ENCODE results near the gene MAST4.

DNA sequence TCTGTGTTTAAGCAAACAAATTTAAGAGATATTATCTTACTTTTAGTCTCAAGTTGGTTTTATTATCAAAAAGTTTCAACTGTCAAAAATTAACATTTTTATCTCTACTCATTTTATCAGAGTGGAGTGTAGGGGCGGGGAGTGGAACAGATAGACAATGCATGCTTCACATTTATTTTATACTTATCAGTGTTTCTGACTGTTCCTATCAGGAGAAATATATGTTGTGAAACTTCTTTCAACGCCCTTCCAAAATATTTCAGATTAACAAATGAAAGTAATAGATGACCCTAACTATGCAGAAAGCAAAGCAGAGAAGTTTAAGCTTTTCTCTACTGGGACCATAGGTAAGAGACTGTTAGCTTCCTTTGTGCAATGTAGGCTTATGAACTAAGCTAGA lies 44.9 kb upstream of the MAST4 start:
- TF ChIP-seq, protein P1, sequence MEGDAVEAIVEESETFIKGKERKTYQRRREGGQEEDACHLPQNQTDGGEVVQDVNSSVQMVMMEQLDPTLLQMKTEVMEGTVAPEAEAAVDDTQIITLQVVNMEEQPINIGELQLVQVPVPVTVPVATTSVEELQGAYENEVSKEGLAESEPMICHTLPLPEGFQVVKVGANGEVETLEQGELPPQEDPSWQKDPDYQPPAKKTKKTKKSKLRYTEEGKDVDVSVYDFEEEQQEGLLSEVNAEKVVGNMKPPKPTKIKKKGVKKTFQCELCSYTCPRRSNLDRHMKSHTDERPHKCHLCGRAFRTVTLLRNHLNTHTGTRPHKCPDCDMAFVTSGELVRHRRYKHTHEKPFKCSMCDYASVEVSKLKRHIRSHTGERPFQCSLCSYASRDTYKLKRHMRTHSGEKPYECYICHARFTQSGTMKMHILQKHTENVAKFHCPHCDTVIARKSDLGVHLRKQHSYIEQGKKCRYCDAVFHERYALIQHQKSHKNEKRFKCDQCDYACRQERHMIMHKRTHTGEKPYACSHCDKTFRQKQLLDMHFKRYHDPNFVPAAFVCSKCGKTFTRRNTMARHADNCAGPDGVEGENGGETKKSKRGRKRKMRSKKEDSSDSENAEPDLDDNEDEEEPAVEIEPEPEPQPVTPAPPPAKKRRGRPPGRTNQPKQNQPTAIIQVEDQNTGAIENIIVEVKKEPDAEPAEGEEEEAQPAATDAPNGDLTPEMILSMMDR (conservative IDR thresholded peaks at IDR 0.05 in 1 of 2, IDR thresholded peaks at IDR 0.05 in 1 of 2; ENCODE audit: low read depth in 1 of 2, low read length in 2 of 2): no peak
- no peak for TF ChIP-seq EZH2 (IDR thresholded peaks at IDR 0.05; ENCODE audit: low read length, missing control alignments)

All from fibroblast of lung (primary cell).